ENCODE data around the gene VANGL1.

VANGL1 gene

GRCh38 chr1:115668579-115668978 is 26.8 kb downstream of the VANGL1 start:
- no peak for DNase-seq (ENCODE audit: low spot score)

GRCh38 chr1:115669002-115669673 is 27.4 kb downstream of the VANGL1 start:
- DNase-seq (ENCODE audit: low spot score), result no peak

GRCh38 chr1:115669886-115670285 is 28.1 kb downstream of the VANGL1 start:
- no peak for DNase-seq (ENCODE audit: low spot score)

GRCh38 chr1:115670476-115671175 is 28.9 kb downstream of the VANGL1 start:
- DNase-seq (ENCODE audit: low spot score), result no peak

GRCh38 chr1:115671176-115671934 is 29.6 kb downstream of the VANGL1 start:
- no peak for DNase-seq (ENCODE audit: low spot score)

GRCh38 chr1:115672224-115673009 is 30.6 kb downstream of the VANGL1 start:
- DNase-seq (ENCODE audit: low spot score), result no peak

- DNase-seq (ENCODE audit: low spot score), result no peak
Observed at GRCh38 chr1:115676498-115677181, 34.9 kb downstream of the VANGL1 start.

GRCh38 chr1:115677182-115677555 is 35.4 kb downstream of the VANGL1 start:
- DNase-seq (ENCODE audit: low spot score), result no peak

GRCh38 chr1:115677565-115677964 is 35.8 kb downstream of the VANGL1 start:
- no peak for DNase-seq (ENCODE audit: low spot score)

- DNase-seq (ENCODE audit: low spot score), result no peak
Observed at GRCh38 chr1:115678141-115678540, 36.4 kb downstream of the VANGL1 start.

GRCh38 chr1:115679141-115679611 is 37.4 kb downstream of the VANGL1 start:
- DNase-seq (ENCODE audit: low spot score), result no peak

GRCh38 chr1:115680730-115681111 is 39.0 kb downstream of the VANGL1 start:
- no peak for DNase-seq (ENCODE audit: low spot score)

- DNase-seq (ENCODE audit: low spot score), result no peak
Observed at GRCh38 chr1:115682792-115683191, 41.0 kb downstream of the VANGL1 start.

GRCh38 chr1:115685029-115685705 is 43.4 kb downstream of the VANGL1 start:
- no peak for DNase-seq (ENCODE audit: low spot score)

GRCh38 chr1:115687744-115688143 is 46.0 kb downstream of the VANGL1 start:
- DNase-seq (ENCODE audit: low spot score), result no peak

GRCh38 chr1:115690972-115691371 is 49.2 kb downstream of the VANGL1 start:
- DNase-seq (ENCODE audit: low spot score), result no peak

- DNase-seq (ENCODE audit: low spot score), result no peak
Observed at GRCh38 chr1:115692224-115692623, 50.5 kb downstream of the VANGL1 start.

- no peak for DNase-seq (ENCODE audit: low spot score)
Observed at GRCh38 chr1:115694805-115695204, 53.0 kb downstream of the VANGL1 start.

GRCh38 chr1:115697619-115698018 is 55.8 kb downstream of the VANGL1 start:
- no peak for DNase-seq (ENCODE audit: low spot score)

- DNase-seq (ENCODE audit: low spot score), result no peak
Observed at GRCh38 chr1:115701090-115701489, 59.3 kb downstream of the VANGL1 start.

GRCh38 chr1:115702959-115703358 is 61.2 kb downstream of the VANGL1 start:
- DNase-seq (ENCODE audit: low spot score), result no peak
